Left lung (tissue), 10 donors: ENCODE results near the gene SPTY2D1. TPM values are rescaled to one million over a fixed set of nuclear protein-coding genes. Genes with fewer than 3 reads are reported as not detected.

Experiments used
- ATAC-seq: fragments of 200-7000 bp; cut with Tn5 transposase; one replicate; pipeline ENCODE4 v1.9.1; 2020; ENCODE audit warnings: moderate library complexity
- DNase-seq, 4 donors: peaks; one replicate each; pipeline ENCODE4 v3.0.0-alpha.2; 2013 to 2020
- H3K27ac ChIP-seq, 2 donors: fragments of 200-600 bp; sonication (generic) in 1 of 2; one replicate each; pipeline versions ENCODE4 v1.5.0 to v1.8.0; 2020 to 2021
- H3K27me3 ChIP-seq, 2 donors: fragments of 200-600 bp; sonication (generic) in 1 of 2; one replicate each; pipeline versions ENCODE4 v1.5.0 to v1.8.0; 2020 to 2021
- H3K36me3 ChIP-seq, 2 donors: fragments of 200-600 bp; sonication (generic) in 1 of 2; one replicate each; pipeline versions ENCODE4 v1.5.0 to v1.8.0; 2020 to 2021
- H3K4me1 ChIP-seq, 2 donors: fragments of 200-600 bp; one replicate each; pipeline ENCODE4 v1.8.0; 2021
- H3K4me3 ChIP-seq, 2 donors: fragments of 200-600 bp; sonication (generic) in 1 of 2; one replicate each; pipeline versions ENCODE4 v1.5.0 to v1.8.0; 2020 to 2021; ENCODE audit warnings: mild to moderate bottlenecking in 1 of 2
- H3K9me3 ChIP-seq, 2 donors: fragments of 200-600 bp; sonication (generic) in 1 of 2; one replicate each; pipeline versions ENCODE4 v1.5.0 to v1.8.0; 2020 to 2021
- CTCF ChIP-seq, 2 donors: fragments of 200-600 bp; sonication (generic) in 1 of 2; IDR thresholded peaks; one replicate each; pipeline versions ENCODE4 v1.5.0 to v1.8.0; 2021; ENCODE audit warnings: antibody characterized with exemption in 2 of 2
- intact Hi-C, 2 donors: fragments of 100-400 bp; cut with DNase I; formaldehyde crosslinking; loops; one replicate each; pipeline versions ENCODE4 v1.11.2 to v1.14.2; 2022
- polyA plus RNA-seq, 6 donors: library from polyadenylated mRNA; unstranded; fragments of 120-200 nt; gene quantifications; one replicate each; pipeline ENCODE4 v1.2.1, GENCODE V29; 2013; ENCODE audit not compliant: insufficient read length in 6 of 6
- total RNA-seq, 2 donors: library from RNA; stranded (reverse); fragmentation: NEBNext Ultra II Directional; extraction: Animal tissue kit (Norgen Biotek cat#: 25700); gene quantifications; one replicate each; pipeline ENCODE4 v1.2.1, GENCODE V29; 2021
- donor health status: DM: no; HTN: yes; CAD: no.
- donor health status: DM: no; HTN: no; CAD: no.

The SPTY2D1 gene
- total and polyA plus RNA-seq, 8 donors, result 18.0 to 26.6 (median 21.6) TPM

GRCh38 chr11:18575361-18575760 lies 58.8 kb downstream of the SPTY2D1 start:
- no peak for DNase-seq
- H3K4me1 ChIP-seq, result no peaks in the 10 kb centered on the region
- H3K27ac ChIP-seq, result no peak overlapping the region
- H3K27me3 ChIP-seq, result no peaks in the 10 kb centered on the region
- no peak for TF ChIP-seq CTCF (IDR thresholded peaks at IDR 0.05)
- intact Hi-C loops, result no loop called here
- ATAC-seq, result no peak
- peaks cover 0 to 76% of the 10 kb centered on the region in 2 donors for H3K36me3 ChIP-seq
- H3K4me3 ChIP-seq, result no peak overlapping the region
- no peaks in the 10 kb centered on the region for H3K9me3 ChIP-seq

- Histone ChIP-seq H3K27ac (no peak overlapping the region), H3K36me3 (peaks cover 0 to 76% of the 10 kb centered on the region in 2 donors), H3K4me3 (no peak overlapping the region), H3K4me1 (no peaks in the 10 kb centered on the region), H3K9me3 (no peaks in the 10 kb centered on the region), H3K27me3 (no peaks in the 10 kb centered on the region)
- ATAC-seq, result no peak
- intact Hi-C loops, result no loop called here
- TF ChIP-seq CTCF (IDR thresholded peaks at IDR 0.05), result no peak
- DNase-seq, result no peak
Observed at GRCh38 chr11:18567081-18567480, 67.1 kb downstream of the SPTY2D1 start.

- intact Hi-C loops, result no loop called here
- H3K36me3 ChIP-seq, result peaks cover 0 to 77% of the 10 kb centered on the region in 2 donors
- no peak for TF ChIP-seq CTCF (IDR thresholded peaks at IDR 0.05)
Observed at GRCh38 chr11:18566406-18566805, 67.7 kb downstream of the SPTY2D1 start.

GRCh38 chr11:18564149-18564548 lies 70.0 kb downstream of the SPTY2D1 start:
- no peaks in the 10 kb centered on the region for H3K4me1 ChIP-seq
- H3K27ac ChIP-seq, result no peak overlapping the region
- no peak overlapping the region for H3K4me3 ChIP-seq
- DNase-seq (no peak), ATAC-seq (no peak)
- peaks cover 0 to 74% of the 10 kb centered on the region in 2 donors for H3K36me3 ChIP-seq
- TF ChIP-seq CTCF (IDR thresholded peaks at IDR 0.05), result no peak
- intact Hi-C loops, result no loop called here
- no peaks in the 10 kb centered on the region for H3K9me3 ChIP-seq
- no peaks in the 10 kb centered on the region for H3K27me3 ChIP-seq

More at GRCh38 chr11:18566406-18566805, 67.7 kb downstream of the SPTY2D1 start:
- Histone ChIP-seq H3K27me3 (no peaks in the 10 kb centered on the region), H3K4me1 (no peaks in the 10 kb centered on the region), H3K9me3 (no peaks in the 10 kb centered on the region), H3K4me3 (no peak overlapping the region), H3K27ac (no peak overlapping the region)
- no peak for DNase-seq
- ATAC-seq, result no peak

GRCh38 chr11:18563090-18563730 lies 70.9 kb downstream of the SPTY2D1 start:
- no peaks in the 10 kb centered on the region for H3K4me1 ChIP-seq
- no peak for DNase-seq
- H3K9me3 ChIP-seq, result no peaks in the 10 kb centered on the region
- peaks cover 0 to 79% of the 10 kb centered on the region in 2 donors for H3K36me3 ChIP-seq
- no peaks in the 10 kb centered on the region for H3K27me3 ChIP-seq
- H3K4me3 ChIP-seq, result no peak overlapping the region
- H3K27ac ChIP-seq, result no peak overlapping the region
- TF ChIP-seq CTCF (IDR thresholded peaks at IDR 0.05), result no peak
- ATAC-seq, result no peak
- intact Hi-C loops, result no loop called here

Other genes starting within 250 kb of the SPTY2D1 start
- gene LDHA, start 239.8 kb downstream of the SPTY2D1 start, total RNA-seq, result 100 to 1,000 TPM; 288 to 550 TPM
- 100 to 1,000 TPM; 283 to 453 (median 386) TPM for gene LDHA, start 239.8 kb downstream of the SPTY2D1 start, polyA plus RNA-seq
- gene LDHC, start 222.0 kb downstream of the SPTY2D1 start, total RNA-seq, result under 1 TPM in 1 of 2 donors, not detected in 1; 0.82 TPM
- gene LDHC, start 222.0 kb downstream of the SPTY2D1 start, polyA plus RNA-seq, result 1 to 10 TPM in 2 of 6 donors, under 1 TPM in 2, not detected in 2; 0.16 to 1.5 (median 0.69) TPM
- gene LDHAL6A, start 178.5 kb downstream of the SPTY2D1 start, total RNA-seq, result not detected
- under 1 TPM; 0.51 to 0.94 (median 0.69) TPM for gene LDHAL6A, start 178.5 kb downstream of the SPTY2D1 start, polyA plus RNA-seq
- 10 to 100 TPM; 50.5 to 52.8 TPM for gene TSG101, start 107.4 kb downstream of the SPTY2D1 start, total RNA-seq
- 100 to 1,000 TPM in 5 of 6 donors, 10 to 100 TPM in 1; 89.3 to 134 (median 116) TPM for gene TSG101, start 107.4 kb downstream of the SPTY2D1 start, polyA plus RNA-seq
- 10 to 100 TPM; 22.3 to 25.3 TPM for gene UEVLD, start 45.6 kb downstream of the SPTY2D1 start, total RNA-seq
- 10 to 100 TPM; 17.1 to 20.6 (median 20.4) TPM for gene UEVLD, start 45.6 kb downstream of the SPTY2D1 start, polyA plus RNA-seq
- 1 to 10 TPM; 3.0 to 4.6 TPM for gene MISFA, start 34.6 kb downstream of the SPTY2D1 start, total RNA-seq
- gene MISFA, start 34.6 kb downstream of the SPTY2D1 start, polyA plus RNA-seq, result 10 to 100 TPM; 11.7 to 16.3 (median 14.1) TPM
- 1 to 10 TPM; 5.8 to 9.1 TPM for gene TMEM86A, start 64.4 kb upstream of the SPTY2D1 start, total RNA-seq
- 1 to 10 TPM; 3.2 to 4.1 (median 3.7) TPM for gene TMEM86A, start 64.4 kb upstream of the SPTY2D1 start, polyA plus RNA-seq
- 1 to 10 TPM in 1 of 2 donors, under 1 TPM in 1; 0.52 to 1.1 TPM for gene IGSF22, start 91.8 kb upstream of the SPTY2D1 start, total RNA-seq
- 1 to 10 TPM in 5 of 6 donors, under 1 TPM in 1; 0.72 to 2.1 (median 1.4) TPM for gene IGSF22, start 91.8 kb upstream of the SPTY2D1 start, polyA plus RNA-seq
- under 1 TPM in 1 of 2 donors, not detected in 1; 0.13 TPM for gene PTPN5, start 157.5 kb upstream of the SPTY2D1 start, total RNA-seq
- gene PTPN5, start 157.5 kb upstream of the SPTY2D1 start, polyA plus RNA-seq, result 1 to 10 TPM in 3 of 6 donors, under 1 TPM in 3; 0.67 to 1.4 (median 0.92) TPM